SU-DHL-6 (cell line): ENCODE data around the gene ATP6V1G2.

Experiments
- H2AFZ ChIP-seq: fragments of 200-600 bp; sonication (generic); 2 replicates; pipeline ENCODE4 v1.6.1; 2014; ENCODE audit warnings: low read depth, mild to moderate bottlenecking, moderate library complexity, mixed read lengths, antibody characterized with exemption, low read length; ENCODE audit not compliant: severe bottlenecking
- H3F3A ChIP-seq: fragments of 200-600 bp; shearing (Covaris generic); 2 replicates; pipeline ENCODE4 v1.6.0; 2016; ENCODE audit warnings: antibody characterized with exemption, mild to moderate bottlenecking; ENCODE audit not compliant: insufficient read depth
- H3K27ac ChIP-seq: fragments of 200-600 bp; sonication (generic); 2 replicates; pipeline ENCODE4 v1.5.1; 2016; ENCODE audit warnings: low read depth, mild to moderate bottlenecking, low read length, moderate library complexity, mixed read lengths
- H3K27me3 ChIP-seq: fragments of 200-600 bp; sonication (generic), shearing (Covaris generic); 2 replicates; pipeline ENCODE4 v1.6.0; 2014; ENCODE audit warnings: mild to moderate bottlenecking, low read length
- H3K36me3 ChIP-seq: fragments of 200-600 bp; sonication (generic); 2 replicates; pipeline ENCODE4 v1.6.1; 2014; ENCODE audit warnings: mild to moderate bottlenecking, low read length, mixed read lengths
- H3K4me2 ChIP-seq: fragments of 300-600, 200-600 bp; shearing (Covaris generic), sonication (generic); 2 replicates; pipeline ENCODE4 v1.6.0; 2014; ENCODE audit warnings: low read length, low read depth, mild to moderate bottlenecking; ENCODE audit not compliant: poor library complexity, severe bottlenecking
- H3K4me3 ChIP-seq: fragments of 200-600 bp; sonication (generic); 2 replicates; pipeline ENCODE4 v1.5.1; 2014; ENCODE audit warnings: antibody characterized with exemption, low read length, mild to moderate bottlenecking, mixed read lengths; ENCODE audit not compliant: insufficient read depth, poor library complexity, severe bottlenecking
- H3K79me2 ChIP-seq: fragments of 200-600 bp; sonication (generic); 2 replicates; pipeline ENCODE4 v1.6.1; 2014; ENCODE audit warnings: mild to moderate bottlenecking, low read length, moderate library complexity; ENCODE audit not compliant: insufficient read depth
- H3K9ac ChIP-seq: fragments of 200-600 bp; sonication (generic); 2 replicates; pipeline ENCODE4 v1.7.0; 2014; ENCODE audit warnings: mild to moderate bottlenecking, low read length
- H3K9me2 ChIP-seq: fragments of 200-600 bp; sonication (generic); replicated peaks from 2 replicates; pipeline ENCODE4 v1.6.1; 2014; ENCODE audit warnings: low read length; ENCODE audit not compliant: insufficient read depth
- H3K9me3 ChIP-seq: fragments of 200-600 bp; sonication (generic); 2 replicates; pipeline ENCODE4 v1.6.1; 2014; ENCODE audit warnings: low read length, mixed read lengths; ENCODE audit not compliant: insufficient read depth
- H4K20me1 ChIP-seq: fragments of 200-600 bp; sonication (generic); 2 replicates; pipeline ENCODE4 v1.6.1; 2014; ENCODE audit warnings: low read depth, mild to moderate bottlenecking, antibody characterized with exemption, low read length, moderate library complexity, mixed read lengths
- EZH2phosphoT487 ChIP-seq: fragments of 200-600 bp; sonication (generic), shearing (Covaris generic); conservative IDR thresholded peaks from 2 replicates; pipeline ENCODE4 v1.6.1; 2018; ENCODE audit warnings: mild to moderate bottlenecking, antibody characterized with exemption, low read length, moderate library complexity, mixed read lengths
- TF ChIP-seq, protein P1 (sequence below): fragments of 200-600 bp; sonication (generic); IDR thresholded peaks from one replicate; pipeline ENCODE4 v1.5.1; 2017; ENCODE audit warnings: antibody characterized with exemption, mild to moderate bottlenecking, low read length, moderate library complexity; ENCODE audit not compliant: insufficient read depth, poor library complexity, severe bottlenecking

The ATP6V1G2 gene

DNA sequence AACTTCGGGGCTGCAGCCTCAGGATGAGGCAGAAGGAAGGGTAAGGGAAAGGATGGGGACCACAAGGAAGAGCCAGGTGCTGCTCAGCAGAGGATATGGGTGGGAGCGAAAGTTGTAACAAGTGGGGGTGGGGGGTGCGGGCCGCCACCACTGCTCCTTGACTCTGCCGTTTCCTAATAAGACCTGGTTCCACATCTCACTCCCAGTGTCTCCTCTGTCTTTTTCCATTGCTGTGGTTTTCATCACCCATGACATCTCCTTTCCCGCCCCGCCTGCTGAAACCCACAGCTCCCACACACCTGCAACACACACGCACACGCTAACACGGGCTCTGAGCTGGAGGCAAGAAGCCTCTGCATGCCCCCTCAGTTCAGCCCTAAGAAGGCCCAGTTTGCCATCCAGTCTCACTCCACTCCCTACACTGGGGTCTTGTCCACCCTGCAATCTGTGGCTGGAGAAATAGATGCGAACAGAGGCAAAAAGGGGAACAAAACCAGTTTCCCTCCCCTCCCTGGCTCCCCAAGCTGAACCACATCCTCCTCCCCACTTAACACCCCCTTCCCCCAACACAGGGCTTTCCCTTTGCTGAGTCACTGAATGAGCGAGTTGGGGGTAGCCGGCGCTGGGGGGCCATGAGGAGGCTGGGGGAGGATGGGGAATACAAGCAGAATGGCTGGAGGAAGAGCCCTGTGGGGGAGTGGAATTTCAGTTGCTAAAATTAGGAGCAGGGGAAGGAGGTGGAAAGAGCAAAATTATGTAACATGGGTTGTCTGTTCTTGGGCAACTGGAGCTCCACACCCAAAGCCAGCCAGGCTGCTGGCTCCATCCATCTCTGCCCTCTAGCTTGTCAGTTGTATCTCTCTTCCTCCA lies 12.5 kb upstream of the ATP6V1G2 start:
- no peaks in the 10 kb centered on the region for H3K27me3 ChIP-seq
- H3K4me2 ChIP-seq, result peak overlapping the region; percentile 77
- TF ChIP-seq, protein P1, sequence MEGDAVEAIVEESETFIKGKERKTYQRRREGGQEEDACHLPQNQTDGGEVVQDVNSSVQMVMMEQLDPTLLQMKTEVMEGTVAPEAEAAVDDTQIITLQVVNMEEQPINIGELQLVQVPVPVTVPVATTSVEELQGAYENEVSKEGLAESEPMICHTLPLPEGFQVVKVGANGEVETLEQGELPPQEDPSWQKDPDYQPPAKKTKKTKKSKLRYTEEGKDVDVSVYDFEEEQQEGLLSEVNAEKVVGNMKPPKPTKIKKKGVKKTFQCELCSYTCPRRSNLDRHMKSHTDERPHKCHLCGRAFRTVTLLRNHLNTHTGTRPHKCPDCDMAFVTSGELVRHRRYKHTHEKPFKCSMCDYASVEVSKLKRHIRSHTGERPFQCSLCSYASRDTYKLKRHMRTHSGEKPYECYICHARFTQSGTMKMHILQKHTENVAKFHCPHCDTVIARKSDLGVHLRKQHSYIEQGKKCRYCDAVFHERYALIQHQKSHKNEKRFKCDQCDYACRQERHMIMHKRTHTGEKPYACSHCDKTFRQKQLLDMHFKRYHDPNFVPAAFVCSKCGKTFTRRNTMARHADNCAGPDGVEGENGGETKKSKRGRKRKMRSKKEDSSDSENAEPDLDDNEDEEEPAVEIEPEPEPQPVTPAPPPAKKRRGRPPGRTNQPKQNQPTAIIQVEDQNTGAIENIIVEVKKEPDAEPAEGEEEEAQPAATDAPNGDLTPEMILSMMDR, result no peak
- TF ChIP-seq EZH2phosphoT487, result no peak
- peak overlapping the region; percentile 41 for H3K4me3 ChIP-seq
- H3K9ac ChIP-seq, result peak overlapping the region; percentile 69
- H3F3A ChIP-seq, result peaks cover 80% of the 10 kb centered on the region
- H3K9me3 ChIP-seq, result no peaks in the 10 kb centered on the region
- H2AFZ ChIP-seq, result no peak overlapping the region
- H4K20me1 ChIP-seq, result no peaks in the 10 kb centered on the region
- H3K9me2 ChIP-seq, result no peaks in the 10 kb centered on the region
- H3K27ac ChIP-seq, result peak overlapping the region; percentile 94
- no peaks in the 10 kb centered on the region for H3K36me3 ChIP-seq
- peaks cover 13% of the 10 kb centered on the region; the same call in 1 of the 2 replicates for H3K79me2 ChIP-seq

DNA sequence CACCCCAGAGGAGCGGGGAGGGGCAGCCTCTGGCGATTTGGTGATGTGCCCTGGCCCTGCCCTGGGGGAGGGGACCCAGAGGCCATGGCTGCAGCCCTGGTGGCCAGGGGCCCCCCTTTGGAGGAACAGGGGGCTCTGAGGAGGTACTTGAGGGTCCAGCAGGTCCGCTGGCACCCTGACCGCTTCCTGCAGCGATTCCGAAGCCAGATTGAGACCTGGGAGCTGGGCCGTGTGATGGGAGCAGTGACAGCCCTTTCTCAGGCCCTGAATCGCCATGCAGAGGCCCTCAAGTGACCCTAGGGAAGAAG lies 11.9 kb upstream of the ATP6V1G2 start:
- H3K9me3 ChIP-seq, result no peaks in the 10 kb centered on the region
- no peaks in the 10 kb centered on the region for H3K9me2 ChIP-seq
- peaks cover 81% of the 10 kb centered on the region for H3F3A ChIP-seq
- no peaks in the 10 kb centered on the region for H3K27me3 ChIP-seq
- TF ChIP-seq EZH2phosphoT487, result no peak
- H3K4me3 ChIP-seq, result peak overlapping the region; percentile 41
- peak overlapping the region; percentile 94 for H3K27ac ChIP-seq
- H4K20me1 ChIP-seq, result no peaks in the 10 kb centered on the region
- H3K36me3 ChIP-seq, result no peaks in the 10 kb centered on the region
- peaks cover 16% of the 10 kb centered on the region; the same call in 1 of the 2 replicates for H3K79me2 ChIP-seq
- H2AFZ ChIP-seq, result no peak overlapping the region
- H3K4me2 ChIP-seq, result peak overlapping the region; percentile 77
- peak overlapping the region; percentile 69 for H3K9ac ChIP-seq

DNA sequence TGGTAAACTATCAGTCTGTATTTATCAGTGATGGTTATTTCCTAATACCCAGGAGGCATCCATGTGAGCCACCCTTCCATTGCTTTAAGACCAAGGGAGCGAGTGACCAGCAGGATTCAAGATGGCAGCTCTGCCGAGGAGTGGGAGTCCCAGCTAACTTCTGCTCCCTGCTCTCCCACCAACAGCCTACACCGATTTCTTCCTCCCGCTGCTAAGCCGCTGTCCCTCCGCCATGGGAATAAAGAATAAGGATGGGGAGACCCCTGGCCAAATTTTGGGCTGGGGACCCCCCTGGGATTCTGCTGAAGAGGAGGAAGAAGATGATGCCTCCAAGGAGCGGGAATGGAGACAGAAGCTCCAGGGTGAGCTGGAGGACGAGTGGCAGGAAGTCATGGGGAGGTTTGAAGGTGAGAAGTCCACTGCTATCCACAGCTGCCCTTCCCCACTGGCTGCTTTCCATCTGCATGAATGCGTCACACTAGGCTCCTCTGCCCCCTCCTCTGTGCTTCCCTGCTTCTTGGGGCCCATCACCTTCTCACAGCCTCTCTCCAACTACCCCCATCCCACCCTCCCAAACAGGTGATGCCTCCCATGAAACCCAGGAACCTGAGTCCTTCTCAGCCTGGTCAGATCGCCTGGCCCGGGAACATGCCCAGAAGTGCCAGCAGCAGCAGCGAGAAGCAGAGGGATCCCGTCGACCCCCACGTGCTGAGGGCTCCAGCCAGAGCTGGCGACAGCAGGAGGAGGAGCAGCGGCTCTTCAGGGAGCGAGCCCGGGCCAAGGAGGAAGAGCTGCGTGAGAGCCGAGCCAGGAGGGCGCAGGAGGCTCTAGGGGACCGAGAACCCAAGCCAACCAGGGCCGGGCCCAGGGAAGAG lies 11.3 kb upstream of the ATP6V1G2 start:
- Histone ChIP-seq H3K27ac (peak overlapping the region; percentile 94), H3K9me2 (no peaks in the 10 kb centered on the region), H3F3A (peaks cover 77% of the 10 kb centered on the region), H3K79me2 (peaks cover 17% of the 10 kb centered on the region; the same call in 1 of the 2 replicates), H2AFZ (no peak overlapping the region), H3K9ac (peak overlapping the region; percentile 69), H3K27me3 (no peaks in the 10 kb centered on the region), H3K4me2 (peak overlapping the region; percentile 77), H3K36me3 (no peaks in the 10 kb centered on the region), H3K9me3 (no peaks in the 10 kb centered on the region), H3K4me3 (no peak overlapping the region), H4K20me1 (no peaks in the 10 kb centered on the region)
- no peak for TF ChIP-seq EZH2phosphoT487
- TF ChIP-seq, protein P1, result no peak
